ENCODE measurements around the gene DAPK2. TPM values are rescaled to one million over a fixed set of nuclear protein-coding genes. Genes with fewer than 3 reads are reported as not detected.

Gene DAPK2
- total RNA-seq, 1 donor from 2014 or later, result 4.3 TPM

DNA sequence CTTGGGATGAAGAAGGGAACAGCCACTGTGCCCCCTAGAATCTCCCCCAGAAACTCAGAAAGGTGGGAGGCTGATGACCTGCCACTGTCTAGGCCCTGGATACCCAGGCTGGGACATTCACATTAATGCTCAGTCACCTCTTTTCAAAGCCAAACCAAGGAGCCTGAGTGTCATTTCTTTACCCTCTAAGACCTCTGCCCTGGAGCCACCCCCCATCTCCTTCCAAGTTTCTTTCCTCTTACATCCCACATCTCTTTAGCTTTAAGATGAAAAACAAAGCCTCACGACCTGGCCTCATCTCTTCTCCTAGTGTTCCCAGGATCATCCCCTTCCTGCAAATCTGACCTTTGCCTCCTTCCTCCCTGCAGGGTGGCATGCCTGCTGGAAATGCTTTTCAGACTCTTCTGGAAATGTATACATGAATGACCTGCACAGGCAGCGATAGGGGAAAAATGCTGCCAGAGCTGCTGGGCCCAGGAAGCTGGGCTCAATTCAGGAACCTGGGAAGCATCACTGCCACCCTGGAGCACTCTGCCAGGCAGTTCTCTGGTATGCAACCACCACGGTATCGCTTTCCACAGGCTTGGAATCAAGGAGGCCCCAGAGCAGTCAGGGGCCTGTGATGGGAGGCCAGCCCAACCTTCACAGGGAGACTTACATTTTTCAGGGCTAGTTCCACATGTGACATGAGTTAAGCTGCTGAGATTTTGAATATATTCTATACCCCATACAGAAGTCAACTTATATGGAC lies 67.6 kb downstream of the DAPK2 start:
- Mint-ChIP-seq H3K36me3 (ENCODE audit: low read depth) (no peaks in the 10 kb centered on the region), H3K27ac (no peak overlapping the region), H3K4me1 (peaks cover under 1% of the 10 kb centered on the region), H3K4me3 (no peak overlapping the region), H3K9me3 (no peaks in the 10 kb centered on the region), H3K27me3 (no peaks in the 10 kb centered on the region)
- DNase-seq, result peak; percentile 47
- intact Hi-C loops (cut with micrococcal nuclease), result no loop called here

DNA sequence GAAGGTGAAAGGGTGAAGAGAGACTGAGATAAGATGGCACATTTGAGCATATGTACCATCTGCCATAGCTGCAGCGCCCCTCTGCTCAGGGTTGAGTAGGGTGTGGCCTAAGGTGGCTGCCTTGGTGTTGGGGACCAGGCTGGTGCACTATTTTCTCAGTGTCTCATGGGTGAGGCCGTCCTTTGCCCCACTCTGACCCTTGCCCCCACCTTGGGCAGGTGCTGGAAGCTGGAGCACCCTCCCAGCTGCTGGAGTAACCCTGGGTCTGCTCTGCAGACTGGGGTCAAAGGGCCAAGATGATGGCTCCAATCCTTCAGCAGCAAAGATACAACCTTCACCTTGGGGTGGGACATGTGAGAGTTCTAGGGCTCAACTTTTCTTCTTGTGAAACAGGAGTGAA lies 69.2 kb downstream of the DAPK2 start:
- peaks cover 5% of the 10 kb centered on the region for H3K9me3 Mint-ChIP-seq
- no peaks in the 10 kb centered on the region for H3K27me3 Mint-ChIP-seq
- no peak overlapping the region for H3K4me3 Mint-ChIP-seq
- no peak overlapping the region for H3K27ac Mint-ChIP-seq
- peaks cover 10% of the 10 kb centered on the region for H3K4me1 Mint-ChIP-seq
- peaks cover 2% of the 10 kb centered on the region for H3K36me3 Mint-ChIP-seq (ENCODE audit: low read depth)
- peak; percentile 42 for DNase-seq
- intact Hi-C loops (cut with micrococcal nuclease), result no loop called here

GRCh38 chr15:63974021-63974420 lies 72.3 kb downstream of the DAPK2 start:
- H3K36me3 Mint-ChIP-seq (ENCODE audit: low read depth), result peaks cover 4% of the 10 kb centered on the region
- no peaks in the 10 kb centered on the region for H3K27me3 Mint-ChIP-seq
- intact Hi-C loops (cut with micrococcal nuclease), result no loop called here
- no peak for DNase-seq
- H3K4me1 Mint-ChIP-seq, result peaks cover 38% of the 10 kb centered on the region
- H3K27ac Mint-ChIP-seq, result no peak overlapping the region
- H3K9me3 Mint-ChIP-seq, result peaks cover 8% of the 10 kb centered on the region
- H3K4me3 Mint-ChIP-seq, result no peak overlapping the region

DNA sequence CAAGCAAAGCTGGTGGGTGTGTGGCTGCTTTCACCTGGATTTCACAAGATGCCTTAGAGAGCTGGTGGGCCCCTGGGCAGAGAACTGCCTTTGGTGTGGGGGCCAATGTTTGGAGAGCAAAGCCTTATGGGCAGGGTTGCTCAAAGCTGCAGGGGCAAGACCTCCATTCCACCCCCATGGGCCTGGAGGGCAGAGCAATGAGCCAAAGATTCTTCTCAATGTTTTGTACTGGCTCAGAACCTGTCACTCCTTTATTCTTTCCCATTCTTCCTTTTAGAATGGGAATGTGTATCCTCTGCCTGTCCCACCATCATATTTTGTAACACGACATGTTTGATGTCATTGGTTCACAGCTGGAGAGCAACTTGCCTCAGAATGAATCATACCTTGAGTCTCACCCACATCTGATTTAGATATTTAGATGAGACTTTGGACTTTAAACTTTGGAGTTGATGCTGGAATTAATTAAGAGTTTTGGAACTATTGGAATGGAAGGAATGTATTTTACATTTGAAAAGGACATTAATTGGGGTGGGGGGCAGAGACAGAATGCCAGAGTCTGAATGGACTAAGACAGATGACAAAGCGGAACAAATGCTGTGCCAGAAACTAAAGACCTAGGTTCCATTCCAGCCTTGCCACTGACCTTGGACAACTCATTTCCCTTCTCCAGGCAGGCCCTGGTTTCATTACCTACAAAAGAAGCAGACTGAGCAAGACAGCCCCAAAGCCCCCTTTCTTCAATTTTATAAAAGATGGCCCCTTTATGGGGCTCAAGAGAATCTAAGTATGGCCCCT lies 72.9 kb downstream of the DAPK2 start:
- Mint-ChIP-seq H3K4me3 (no peak overlapping the region), H3K4me1 (peaks cover 43% of the 10 kb centered on the region)

GRCh38 chr15:63972801-63973200 lies 73.5 kb downstream of the DAPK2 start:
- Mint-ChIP-seq H3K36me3 (ENCODE audit: low read depth) (peaks cover 4% of the 10 kb centered on the region), H3K4me3 (no peak overlapping the region), H3K9me3 (peaks cover 8% of the 10 kb centered on the region), H3K27me3 (no peaks in the 10 kb centered on the region), H3K27ac (peak overlapping the region; percentile 100), H3K4me1 (peaks cover 48% of the 10 kb centered on the region)
- no peak for DNase-seq
- intact Hi-C loops (cut with micrococcal nuclease), result no loop called here

More for the DNA sequence above, 72.9 kb downstream of the DAPK2 start:
- Mint-ChIP-seq H3K9me3 (peaks cover 8% of the 10 kb centered on the region), H3K27me3 (no peaks in the 10 kb centered on the region), H3K27ac (peak overlapping the region; percentile 51), H3K36me3 (ENCODE audit: low read depth) (peaks cover 4% of the 10 kb centered on the region)
- DNase-seq, result no peak
- intact Hi-C loops (cut with micrococcal nuclease), result no loop called here

DNA sequence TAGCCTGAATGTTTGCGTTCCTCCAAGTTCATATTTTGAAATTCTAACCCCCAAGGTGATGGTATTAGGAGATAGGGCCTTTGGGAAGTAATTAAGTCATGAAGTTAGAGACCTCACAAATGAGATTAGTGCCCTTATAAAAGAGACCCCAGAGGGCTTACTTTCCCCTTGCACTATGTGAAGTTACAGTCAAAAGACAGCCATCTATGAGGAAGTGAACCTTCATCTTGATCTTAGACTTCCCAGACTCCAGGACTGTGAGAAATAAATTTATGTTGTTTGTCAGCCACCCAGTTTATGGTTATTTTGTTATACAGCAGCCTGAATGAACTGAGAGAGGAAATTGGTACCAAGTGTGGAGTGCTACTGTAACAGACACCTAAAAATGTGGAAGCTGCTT lies 74.4 kb downstream of the DAPK2 start:
- H3K4me1 Mint-ChIP-seq, result peaks cover 51% of the 10 kb centered on the region
- intact Hi-C loops (cut with micrococcal nuclease), result loop anchor here (1.0 to 2.0 kb wide), 3 partner anchors 14 to 139 kb away; partner anchors contain the start of gene HERC1
- H3K36me3 Mint-ChIP-seq (ENCODE audit: low read depth), result peaks cover 4% of the 10 kb centered on the region
- no peaks in the 10 kb centered on the region for H3K27me3 Mint-ChIP-seq
- DNase-seq, result peak; percentile 50
- H3K27ac Mint-ChIP-seq, result peak overlapping the region; percentile 100
- H3K4me3 Mint-ChIP-seq, result peak overlapping the region; percentile 83
- H3K9me3 Mint-ChIP-seq, result peaks cover 8% of the 10 kb centered on the region

DNA sequence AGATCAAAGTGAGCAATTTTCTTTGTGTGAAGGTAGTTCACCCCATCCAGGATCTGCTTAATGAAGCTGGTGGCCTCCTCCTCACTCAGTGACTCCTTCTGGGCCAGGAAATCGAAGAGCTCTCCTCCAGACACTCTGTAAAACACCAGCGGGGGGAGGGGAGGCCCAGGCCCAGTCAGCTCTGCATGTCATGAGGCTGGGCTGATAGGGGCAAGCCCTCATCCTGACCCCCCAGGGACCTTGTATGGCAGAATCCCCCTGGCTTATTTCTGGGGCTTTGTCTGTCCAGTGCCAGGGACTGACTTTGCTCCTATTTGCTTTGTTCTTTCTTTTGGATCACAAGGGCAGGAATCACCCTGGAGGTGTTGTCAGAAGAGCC lies 74.9 kb downstream of the DAPK2 start:
- peaks cover 4% of the 10 kb centered on the region for H3K36me3 Mint-ChIP-seq (ENCODE audit: low read depth)
- DNase-seq, result peak; percentile 88
- no peaks in the 10 kb centered on the region for H3K27me3 Mint-ChIP-seq
- intact Hi-C loops (cut with micrococcal nuclease), result loop anchor here (1.0 to 2.0 kb wide), 3 partner anchors 15 to 139 kb away; partner anchors contain the start of gene HERC1
- H3K4me1 Mint-ChIP-seq, result peaks cover 51% of the 10 kb centered on the region
- H3K9me3 Mint-ChIP-seq, result peaks cover 8% of the 10 kb centered on the region
- H3K27ac Mint-ChIP-seq, result peak overlapping the region; percentile 100
- H3K4me3 Mint-ChIP-seq, result peak overlapping the region; percentile 83

- Mint-ChIP-seq H3K4me3 (peak overlapping the region; percentile 83), H3K36me3 (ENCODE audit: low read depth) (peaks cover 8% of the 10 kb centered on the region), H3K4me1 (peaks cover 51% of the 10 kb centered on the region), H3K27ac (peak overlapping the region; percentile 100), H3K9me3 (peaks cover 8% of the 10 kb centered on the region), H3K27me3 (no peaks in the 10 kb centered on the region)
- intact Hi-C loops (cut with micrococcal nuclease), result loop anchor here (1.0 to 2.0 kb wide), 5 partner anchors 15 to 138 kb away; partner anchors contain the start of gene HERC1
- peak; percentile 83 for DNase-seq
Measured at GRCh38 chr15:63970621-63971426, 75.5 kb downstream of the DAPK2 start.

GRCh38 chr15:63969652-63970421 lies 76.4 kb downstream of the DAPK2 start:
- intact Hi-C loops (cut with micrococcal nuclease), result loop anchor here (1.0 to 2.0 kb wide), 3 partner anchors 31 to 137 kb away; partner anchors contain the start of gene HERC1
- peaks cover 10% of the 10 kb centered on the region for H3K36me3 Mint-ChIP-seq (ENCODE audit: low read depth)
- DNase-seq, result peak; percentile 61

GRCh38 chr15:63968700-63969099 lies 77.6 kb downstream of the DAPK2 start:
- peaks cover 18% of the 10 kb centered on the region for H3K36me3 Mint-ChIP-seq (ENCODE audit: low read depth)
- H3K4me3 Mint-ChIP-seq, result peak overlapping the region; percentile 34
- H3K9me3 Mint-ChIP-seq, result peaks cover 8% of the 10 kb centered on the region
- H3K27ac Mint-ChIP-seq, result peak overlapping the region; percentile 9
- peak; percentile 54 for DNase-seq
- intact Hi-C loops (cut with micrococcal nuclease), result no loop called here
- peaks cover 51% of the 10 kb centered on the region for H3K4me1 Mint-ChIP-seq
- no peaks in the 10 kb centered on the region for H3K27me3 Mint-ChIP-seq

More at GRCh38 chr15:63969652-63970421, 76.4 kb downstream of the DAPK2 start:
- peaks cover 8% of the 10 kb centered on the region for H3K9me3 Mint-ChIP-seq
- peaks cover 51% of the 10 kb centered on the region for H3K4me1 Mint-ChIP-seq
- H3K27me3 Mint-ChIP-seq, result no peaks in the 10 kb centered on the region
- H3K4me3 Mint-ChIP-seq, result peak overlapping the region; percentile 83
- H3K27ac Mint-ChIP-seq, result peak overlapping the region; percentile 100

GRCh38 chr15:63968122-63968524 lies 78.2 kb downstream of the DAPK2 start:
- Mint-ChIP-seq H3K27ac (no peak overlapping the region), H3K4me1 (peaks cover 46% of the 10 kb centered on the region), H3K4me3 (no peak overlapping the region), H3K9me3 (peaks cover 8% of the 10 kb centered on the region), H3K36me3 (ENCODE audit: low read depth) (peaks cover 20% of the 10 kb centered on the region), H3K27me3 (no peaks in the 10 kb centered on the region)
- DNase-seq, result peak; percentile 48
- intact Hi-C loops (cut with micrococcal nuclease), result no loop called here

DNA sequence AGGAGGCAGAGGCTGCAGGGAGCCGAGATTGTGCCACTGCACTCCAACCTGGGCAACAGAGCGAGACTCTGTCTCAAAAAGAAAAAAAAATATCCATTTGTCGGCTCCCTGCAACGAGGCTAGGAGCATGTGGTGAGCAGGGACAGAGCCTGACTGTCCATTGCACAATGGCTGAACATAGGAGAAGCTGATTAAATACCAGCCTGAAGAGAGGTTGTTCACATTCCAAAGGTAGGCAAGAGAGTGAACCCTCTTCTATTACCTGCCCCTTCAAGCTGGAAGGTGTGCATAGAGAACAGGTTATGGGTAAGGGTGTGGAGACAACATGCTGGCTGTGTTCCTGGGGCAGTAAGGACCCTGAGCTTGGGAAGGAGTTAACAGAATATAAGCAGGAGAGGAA lies 78.7 kb downstream of the DAPK2 start:
- peak overlapping the region; percentile 27 for H3K27ac Mint-ChIP-seq
- DNase-seq, result peak; percentile 43
- H3K27me3 Mint-ChIP-seq, result no peaks in the 10 kb centered on the region
- no peak overlapping the region for H3K4me3 Mint-ChIP-seq
- H3K36me3 Mint-ChIP-seq (ENCODE audit: low read depth), result peaks cover 20% of the 10 kb centered on the region
- peaks cover 46% of the 10 kb centered on the region for H3K4me1 Mint-ChIP-seq
- H3K9me3 Mint-ChIP-seq, result peaks cover 7% of the 10 kb centered on the region
- intact Hi-C loops (cut with micrococcal nuclease), result no loop called here

Data from activated CD4-positive, alpha-beta T cell treated with anti-CD3 and anti-CD28 coated beads, Interleukin-2, amount 10 ng/mL, durations not matched to agents 24 days and 14 days (primary cell).